ENCODE measurements around the gene SPACA6. TPM values are rescaled to one million over a fixed set of nuclear protein-coding genes. Genes with fewer than 3 reads are reported as not detected.
"Not testable (repeated sequence)": the region's sequence is repeated elsewhere in the genome, so short reads cannot be mapped to it uniquely, and the experiment has no call there.

The SPACA6 gene
- 10 to 100 TPM in 4 of 8 experiments, 1 to 10 TPM in 4; 2.6 to 41.8 (median 9.5) TPM for total RNA-seq

- in situ Hi-C loops (cut with MboI; ENCODE audit: low pct_unique_long_range_greater_than_20kb in 2 of 9, low sequenced_read_pairs in 9 of 9, unreplicated experiment in 9 of 9), result no loop called here
Observed at GRCh38 chr19:51693260-51693659, at the start of gene SPACA6. Gene SPACA6, plus strand, starts transcription at chr19:51693330. Its CDS starts 197 bp downstream, at chr19:51693527.

GRCh38 chr19:51644636-51645271, 48.4 kb upstream of the SPACA6 start:
- in situ Hi-C loops (cut with MboI; ENCODE audit: low pct_unique_long_range_greater_than_20kb in 2 of 9, low sequenced_read_pairs in 9 of 9, unreplicated experiment in 9 of 9), result no loop called here
- Histone ChIP-seq H3K4me1 (replicated peaks in 1 of 2) (no peaks in the 10 kb centered on the region), H3K4me3 (no peak overlapping the region), H3K27ac (no peak overlapping the region)
- WGBS, 10 experiments, result 0 to 39% (median 24%) methylated on average over 3 to 10 of the region's 11 CpGs; no CpG with 5 or more reads in 3 of the 10 experiments
- peak in 1 of 8 experiments; percentile 44 for ATAC-seq (replicated peaks in 6 of 8)

More at GRCh38 chr19:51693260-51693659, at the start of gene SPACA6:
- H3K4me3 ChIP-seq, result peak within 1 kb of the TSS in 2 of 5 donors; percentile 51 to 97
- 66 to 80% (median 72%) methylated on average over 1 to 5 of the region's 8 CpGs; no CpG with 5 or more reads in 6 of the 10 experiments for WGBS, 10 experiments
- H3K27ac ChIP-seq, result peak within 1 kb of the TSS in 1 of 2 donors; percentile 28
- ATAC-seq (replicated peaks in 6 of 8), result no peak
- H3K4me1 ChIP-seq (replicated peaks in 1 of 2), result peaks cover 8 to 10% of the 10 kb centered on the region in 2 donors

- in situ Hi-C loops (cut with MboI; ENCODE audit: low pct_unique_long_range_greater_than_20kb in 2 of 9, low sequenced_read_pairs in 9 of 9, unreplicated experiment in 9 of 9); ATAC-seq (replicated peaks in 6 of 8); H3K27ac ChIP-seq; H3K4me3 ChIP-seq; H3K4me1 ChIP-seq (replicated peaks in 1 of 2): not testable (repeated sequence)
- WGBS, 10 experiments, result no CpG with 5 or more reads among the region's 10 CpGs
Observed at GRCh38 chr19:51646730-51647129, 46.4 kb upstream of the SPACA6 start, which contains the start of gene SIGLEC14. Gene SIGLEC14, minus strand, starts transcription at chr19:51646825. Its CDS starts 66 bp downstream, at chr19:51646759.

GRCh38 chr19:51647318-51647717, 45.8 kb upstream of the SPACA6 start:
- in situ Hi-C loops (cut with MboI; ENCODE audit: low pct_unique_long_range_greater_than_20kb in 2 of 9, low sequenced_read_pairs in 9 of 9, unreplicated experiment in 9 of 9), result no loop called here
- Histone ChIP-seq H3K4me3 (no peak overlapping the region), H3K4me1 (replicated peaks in 1 of 2) (no peaks in the 10 kb centered on the region), H3K27ac (no peak overlapping the region)
- no peak for ATAC-seq (replicated peaks in 6 of 8)
- 77 to 100% (median 77%) methylated on average over 3 to 5 of the region's 6 CpGs; no CpG with 5 or more reads in 7 of the 10 experiments for WGBS, 10 experiments

- in situ Hi-C loops (cut with MboI; ENCODE audit: low pct_unique_long_range_greater_than_20kb in 2 of 9, low sequenced_read_pairs in 9 of 9, unreplicated experiment in 9 of 9), result loop anchor here in 3 of 9 experiments (25.0 kb wide), 2 partner anchors 164 to 189 kb away; partner anchors contain the start of genes SIGLEC8 (in 2 of the 3) and CEACAM18 (in 1 of the 3)
Observed at GRCh38 chr19:51651216-51651846, 41.8 kb upstream of the SPACA6 start.

GRCh38 chr19:51652266-51652665, 40.9 kb upstream of the SPACA6 start:
- H3K4me1 ChIP-seq (replicated peaks in 1 of 2), result no peaks in the 10 kb centered on the region
- no peak for ATAC-seq (replicated peaks in 6 of 8)
- no peak overlapping the region for H3K27ac ChIP-seq
- WGBS, 10 experiments, result 29 to 100% (median 51%) methylated on average over 1 to 4 of the region's 4 CpGs; no CpG with 5 or more reads in 3 of the 10 experiments
- in situ Hi-C loops (cut with MboI; ENCODE audit: low pct_unique_long_range_greater_than_20kb in 2 of 9, low sequenced_read_pairs in 9 of 9, unreplicated experiment in 9 of 9), result loop anchor here in 3 of 9 experiments (25.0 kb wide), 2 partner anchors 165 to 190 kb away; partner anchors contain the start of genes SIGLEC8 (in 2 of the 3) and CEACAM18 (in 1 of the 3)
- H3K4me3 ChIP-seq, result no peak overlapping the region

More at GRCh38 chr19:51651216-51651846, 41.8 kb upstream of the SPACA6 start:
- 0 to 67% (median 25%) methylated on average over 1 to 6 of the region's 7 CpGs; no CpG with 5 or more reads in 1 of the 10 experiments for WGBS, 10 experiments
- no peak for ATAC-seq (replicated peaks in 6 of 8)
- H3K4me1 ChIP-seq (replicated peaks in 1 of 2), result no peaks in the 10 kb centered on the region
- H3K4me3 ChIP-seq, result no peak overlapping the region
- no peak overlapping the region for H3K27ac ChIP-seq

- ATAC-seq (replicated peaks in 6 of 8), result no peak
- Histone ChIP-seq H3K4me3 (no peak overlapping the region), H3K27ac (no peak overlapping the region), H3K4me1 (replicated peaks in 1 of 2) (no peaks in the 10 kb centered on the region)
- 0 to 64% (median 13%) methylated on average over 1 to 2 of the region's 2 CpGs for WGBS, 10 experiments
- in situ Hi-C loops (cut with MboI; ENCODE audit: low pct_unique_long_range_greater_than_20kb in 2 of 9, low sequenced_read_pairs in 9 of 9, unreplicated experiment in 9 of 9), result loop anchor here in 3 of 9 experiments (25.0 kb wide), 2 partner anchors 166 to 191 kb away; partner anchors contain the start of genes SIGLEC8 (in 2 of the 3) and CEACAM18 (in 1 of the 3)
Observed at GRCh38 chr19:51653162-51653561, 40.0 kb upstream of the SPACA6 start.

GRCh38 chr19:51654783-51655182, 38.3 kb upstream of the SPACA6 start:
- no peak overlapping the region for H3K4me3 ChIP-seq
- 0 to 88% (median 43%) methylated on average over 1 to 4 of the region's 4 CpGs; no CpG with 5 or more reads in 2 of the 10 experiments for WGBS, 10 experiments
- no peaks in the 10 kb centered on the region for H3K4me1 ChIP-seq (replicated peaks in 1 of 2)
- ATAC-seq (replicated peaks in 6 of 8), result no peak
- no peak overlapping the region for H3K27ac ChIP-seq
- in situ Hi-C loops (cut with MboI; ENCODE audit: low pct_unique_long_range_greater_than_20kb in 2 of 9, low sequenced_read_pairs in 9 of 9, unreplicated experiment in 9 of 9), result loop anchor here in 3 of 9 experiments (25.0 kb wide), 2 partner anchors 167 to 192 kb away; partner anchors contain the start of genes SIGLEC8 (in 2 of the 3) and CEACAM18 (in 1 of the 3)

GRCh38 chr19:51660975-51661600, 32.0 kb upstream of the SPACA6 start:
- no peak overlapping the region for H3K27ac ChIP-seq
- H3K4me1 ChIP-seq (replicated peaks in 1 of 2), result no peaks in the 10 kb centered on the region
- no peak overlapping the region for H3K4me3 ChIP-seq
- peak; percentile 66 to 87 (median 80) for ATAC-seq (replicated peaks in 6 of 8)
- WGBS, 10 experiments, result 11 to 67% (median 28%) methylated on average over 1 to 7 of the region's 10 CpGs
- in situ Hi-C loops (cut with MboI; ENCODE audit: low pct_unique_long_range_greater_than_20kb in 2 of 9, low sequenced_read_pairs in 9 of 9, unreplicated experiment in 9 of 9), result loop anchor here in 3 of 9 experiments (25.0 kb wide), 2 partner anchors 174 to 199 kb away; partner anchors contain the start of genes SIGLEC8 (in 2 of the 3) and CEACAM18 (in 1 of the 3)

GRCh38 chr19:51663650-51664049, 29.5 kb upstream of the SPACA6 start:
- H3K4me3 ChIP-seq, result no peak overlapping the region
- H3K27ac ChIP-seq, result no peak overlapping the region
- no peak for ATAC-seq (replicated peaks in 6 of 8)
- 20 to 100% (median 40%) methylated on average over 1 to 3 of the region's 3 CpGs; no CpG with 5 or more reads in 1 of the 10 experiments for WGBS, 10 experiments
- H3K4me1 ChIP-seq (replicated peaks in 1 of 2), result no peaks in the 10 kb centered on the region
- in situ Hi-C loops (cut with MboI; ENCODE audit: low pct_unique_long_range_greater_than_20kb in 2 of 9, low sequenced_read_pairs in 9 of 9, unreplicated experiment in 9 of 9), result loop anchor here in 3 of 9 experiments (25.0 kb wide), 2 partner anchors 176 to 201 kb away; partner anchors contain the start of genes SIGLEC8 (in 2 of the 3) and CEACAM18 (in 1 of the 3)

GRCh38 chr19:51664131-51664530, 29.0 kb upstream of the SPACA6 start:
- 0 to 11% (median 0%) methylated on average over 1 of the region's 1 CpG; no CpG with 5 or more reads in 3 of the 10 experiments for WGBS, 10 experiments
- no peak overlapping the region for H3K27ac ChIP-seq
- H3K4me3 ChIP-seq, result no peak overlapping the region
- in situ Hi-C loops (cut with MboI; ENCODE audit: low pct_unique_long_range_greater_than_20kb in 2 of 9, low sequenced_read_pairs in 9 of 9, unreplicated experiment in 9 of 9), result loop anchor here in 3 of 9 experiments (25.0 kb wide), 2 partner anchors 177 to 202 kb away; partner anchors contain the start of genes SIGLEC8 (in 2 of the 3) and CEACAM18 (in 1 of the 3)
- no peaks in the 10 kb centered on the region for H3K4me1 ChIP-seq (replicated peaks in 1 of 2)
- ATAC-seq (replicated peaks in 6 of 8), result no peak

- Histone ChIP-seq H3K27ac (no peak overlapping the region), H3K4me3 (no peak overlapping the region), H3K4me1 (replicated peaks in 1 of 2) (no peaks in the 10 kb centered on the region)
- in situ Hi-C loops (cut with MboI; ENCODE audit: low pct_unique_long_range_greater_than_20kb in 2 of 9, low sequenced_read_pairs in 9 of 9, unreplicated experiment in 9 of 9), result loop anchor here in 3 of 9 experiments (25.0 kb wide), 2 partner anchors 178 to 203 kb away; partner anchors contain the start of genes SIGLEC8 (in 2 of the 3) and CEACAM18 (in 1 of the 3)
- ATAC-seq (replicated peaks in 6 of 8), result peak in 2 of 8 experiments; percentile 75 to 88
- 0 to 83% (median 41%) methylated on average over 1 to 3 of the region's 3 CpGs; no CpG with 5 or more reads in 1 of the 10 experiments for WGBS, 10 experiments
Observed at GRCh38 chr19:51664997-51665396, 28.1 kb upstream of the SPACA6 start.
